BJ (cell line): Measurements from ENCODE around the gene CTSZ. TPM values are rescaled to one million over a fixed set of nuclear protein-coding genes. Genes with fewer than 3 reads are reported as not detected.
"Not testable (repeated sequence)": the region's sequence is repeated elsewhere in the genome, so short reads cannot be mapped to it uniquely, and the experiment has no call there.

Experiments
- CTCF ChIA-PET: fragments of 350-600 bp; formaldehyde crosslinking; extraction: SDS; loops from one replicate; lab custom pipeline; 2021; ENCODE audit warnings: antibody characterized with exemption, inconsistent platforms; lab: Yijun Ruan, JAX
- POLR2A ChIA-PET: fragments of 300-600 bp; sonication (Branson Sonifier 250); formaldehyde crosslinking; extraction: SDS; loops from one replicate; lab custom pipeline; 2021; ENCODE audit warnings: antibody characterized with exemption; lab: Charles Lee
- DNase-seq: peaks from one replicate; pipeline ENCODE4 v3.0.0-alpha.2; 2011; ENCODE audit warnings: low read depth
- H3K27me3 ChIP-seq: 2 replicates; pipeline ENCODE4 v1.6.0; 2011; ENCODE audit warnings: low read length; ENCODE audit not compliant: control insufficient read depth, insufficient read depth
- H3K36me3 ChIP-seq: 2 replicates; pipeline ENCODE4 v1.5.1; 2011; ENCODE audit warnings: low read length; ENCODE audit not compliant: control insufficient read depth, insufficient read depth
- H3K4me3 ChIP-seq: 2 replicates; pipeline ENCODE4 v1.5.1; 2011; ENCODE audit warnings: low read depth, mild to moderate bottlenecking, control low read depth, low read length
- CTCF ChIP-seq: IDR thresholded peaks from 2 replicates; pipeline ENCODE4 v1.5.1; 2011; ENCODE audit warnings: low read depth, mild to moderate bottlenecking, control low read depth, inconsistent platforms, low read length, moderate library complexity; ENCODE audit not compliant: insufficient read depth
- polyA plus RNA-seq: library from polyadenylated mRNA; depleted of rRNA; stranded (reverse); fragments of >200 nt; gene quantifications from 2 replicates; pipeline ENCODE4 v1.2.3, GENCODE V29; 2011

CTSZ gene
- polyA plus RNA-seq, 1 experiment, result 288 TPM

DNA sequence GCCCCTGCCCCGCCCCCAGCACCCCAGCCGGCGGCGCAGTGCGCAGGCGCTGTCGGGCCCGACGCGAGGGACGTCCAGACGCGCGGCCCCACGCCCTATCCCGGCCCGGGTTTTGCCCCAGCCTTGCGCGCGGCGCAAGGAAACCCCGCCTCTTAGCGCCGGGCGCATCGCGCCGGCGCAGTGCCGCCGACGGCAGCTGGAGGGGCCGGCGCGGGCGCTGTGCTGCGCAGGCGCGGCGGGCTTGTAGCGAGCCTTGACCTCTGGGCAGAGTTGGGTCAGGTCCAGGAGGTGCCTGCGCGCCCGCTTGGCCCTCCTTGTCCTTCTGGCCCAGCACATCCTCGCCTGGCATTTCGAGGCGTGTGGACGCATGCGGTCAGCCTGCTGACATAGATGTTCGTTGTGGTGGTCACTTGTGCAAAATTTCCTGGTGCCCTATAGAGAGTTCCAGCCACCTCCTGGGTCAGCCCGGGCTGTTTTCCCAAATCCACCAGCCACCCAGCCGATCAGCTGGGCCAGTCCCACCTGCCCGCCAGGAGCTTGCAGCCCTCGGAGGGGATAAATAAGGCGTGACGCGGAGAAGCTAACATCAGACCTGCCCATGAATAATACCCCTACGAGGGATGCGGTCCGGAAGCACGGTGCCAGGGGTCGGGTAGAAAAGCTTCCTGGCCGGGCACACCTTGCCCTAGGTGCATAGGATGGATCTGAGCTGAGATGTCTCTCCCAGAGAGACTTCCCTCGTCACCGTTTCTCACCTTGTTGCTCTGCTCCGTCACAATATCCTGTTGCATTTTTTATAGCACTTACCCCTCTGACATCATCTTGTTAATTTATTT, 36.0 kb upstream of the CTSZ start:
- ChIA-PET POLR2A (no interaction called here), CTCF (no interaction called here)
- Histone ChIP-seq H3K36me3 (peaks cover under 1% of the 10 kb centered on the region; the same call in 1 of the 2 replicates), H3K27me3 (no peaks in the 10 kb centered on the region), H3K4me3 (peak overlapping the region; percentile 94)
- no peak for TF ChIP-seq CTCF
- no peak for DNase-seq

DNA sequence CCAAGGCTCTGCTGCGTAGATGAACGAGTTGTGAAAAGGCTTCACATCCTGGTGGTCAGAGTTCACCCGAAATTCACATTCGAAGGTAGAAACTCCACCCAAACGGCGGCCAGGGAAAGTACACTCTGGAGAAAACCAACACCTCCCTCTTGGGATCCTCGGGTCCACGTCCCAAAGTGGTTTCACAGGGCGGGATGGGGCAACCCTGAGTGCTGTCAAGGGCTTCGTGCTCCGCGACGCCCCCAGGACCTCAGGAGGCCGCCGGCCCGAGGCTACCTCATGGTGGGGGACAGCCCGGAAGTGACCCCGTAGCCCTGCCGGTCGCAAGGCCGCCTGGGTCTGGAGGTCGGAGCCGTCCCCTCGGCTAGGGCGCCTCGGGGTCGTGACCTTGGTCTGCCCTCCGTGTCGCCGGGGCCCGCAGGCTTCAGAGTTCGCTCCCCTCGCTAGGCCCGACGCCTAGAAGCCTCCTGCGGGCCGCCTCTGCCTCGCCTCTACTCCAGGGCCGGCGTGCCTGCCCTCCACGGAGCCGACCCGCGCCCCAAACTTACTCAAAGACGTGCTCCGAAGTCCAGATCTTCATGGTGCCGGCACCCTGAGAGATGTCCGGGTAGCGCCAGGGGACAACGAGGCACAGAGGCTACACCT, 35.2 kb upstream of the CTSZ start, which contains the start of gene PRELID3B:
TSS of gene PRELID3B (minus strand) at position 636 of the 645 bp plus-strand sequence. CDS start at position 580, 56 bp downstream.
- Histone ChIP-seq H3K27me3 (no peaks in the 10 kb centered on the region), H3K36me3 (peaks cover 6% of the 10 kb centered on the region), H3K4me3 (peak within 1 kb of the TSS; percentile 94)
- no peak for DNase-seq
- ChIA-PET POLR2A (no interaction called here), CTCF (interaction anchor here (1.4 kb wide), 1 partner anchor 10 kb away, joined by 6 read pairs; the partner anchor contains the start of gene ATP5F1E)
- TF ChIP-seq CTCF, result no peak

DNA sequence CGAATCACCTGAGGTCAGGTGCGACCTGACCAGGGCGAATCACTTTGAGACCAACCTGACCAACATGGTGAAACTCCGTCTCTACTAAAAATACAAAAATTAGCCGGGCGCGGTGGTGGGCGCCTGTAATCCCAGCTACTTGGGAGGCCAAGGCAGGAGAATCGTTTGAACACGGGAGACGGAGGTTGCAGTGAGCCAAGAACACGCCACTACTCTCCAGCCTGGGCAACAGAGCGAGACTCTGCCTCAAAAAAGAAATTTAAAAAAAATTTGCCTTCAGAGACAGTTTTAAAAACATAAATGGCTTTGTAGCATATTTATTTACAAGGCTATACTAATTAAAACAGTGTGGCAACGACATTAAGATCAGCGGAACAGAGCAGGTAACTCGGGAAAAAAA, 34.4 kb upstream of the CTSZ start:
- peak overlapping the region; percentile 94; the same call in 1 of the 2 replicates for H3K4me3 ChIP-seq
- H3K36me3 ChIP-seq, DNase-seq, POLR2A ChIA-PET, H3K27me3 ChIP-seq: not testable (repeated sequence)
- CTCF ChIA-PET, result interaction anchor here (1.4 kb wide), 1 partner anchor 9 kb away, joined by 6 read pairs; the partner anchor contains the start of gene ATP5F1E

DNA sequence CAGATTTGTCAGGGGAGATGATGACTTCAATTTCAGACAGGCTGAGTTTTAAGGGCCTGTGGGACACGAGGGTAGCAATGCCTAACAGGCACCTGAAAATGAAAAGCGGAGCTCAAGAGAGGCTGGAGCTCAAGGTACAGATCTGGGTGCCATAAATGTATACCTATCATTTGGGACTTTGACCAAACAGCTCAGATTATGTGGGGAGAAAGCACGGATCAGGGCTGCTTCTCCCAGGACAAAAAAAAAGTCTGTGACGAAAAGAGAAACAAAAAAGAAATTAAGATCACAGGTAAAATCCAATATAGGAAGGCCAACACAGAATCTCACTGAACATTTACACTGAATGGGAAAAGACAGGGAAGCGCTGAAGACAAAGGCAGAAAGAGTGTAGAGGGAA, 33.6 kb upstream of the CTSZ start:
- Histone ChIP-seq H3K36me3 (peaks cover 13% of the 10 kb centered on the region), H3K27me3 (no peaks in the 10 kb centered on the region), H3K4me3 (no peak overlapping the region)
- ChIA-PET CTCF (no interaction called here), POLR2A (no interaction called here)
- no peak for DNase-seq
- TF ChIP-seq CTCF, result no peak

GRCh38 chr20:59039233-59039632, 32.2 kb upstream of the CTSZ start:
- CTCF ChIA-PET, result no interaction called here

More at GRCh38 chr20:59039233-59039632, 32.2 kb upstream of the CTSZ start:
- no peaks in the 10 kb centered on the region for H3K27me3 ChIP-seq
- peaks cover 13% of the 10 kb centered on the region for H3K36me3 ChIP-seq
- no peak overlapping the region for H3K4me3 ChIP-seq
- DNase-seq, result no peak
- TF ChIP-seq CTCF, result no peak
- POLR2A ChIA-PET, result no interaction called here
